Stimulated activated naive CD8-positive, alpha-beta T cell treated with anti-CD3 and anti-CD28 coated beads, Interleukin-15, amount 100 ng/mL, for 72 hours (primary cell): ENCODE results near the gene BCAS4.

ENCODE experiments used
- ATAC-seq: fragments of 150-1000 bp; cut with Tn5 transposase; 2 replicates; pipeline ENCODE4 v1.10.0; 2021; ENCODE audit warnings: mild to moderate bottlenecking, moderate library complexity
- DNase-seq, 2 donors: peaks; one replicate each; pipeline ENCODE4 v3.0.0; 2021 to 2022
- H3K27ac Mint-ChIP-seq, 2 donors: one replicate each; pipeline ENCODE4 v1.8.0; 2022; ENCODE audit warnings: mild to moderate bottlenecking in 2 of 2, mixed read lengths in 2 of 2, moderate library complexity in 2 of 2
- H3K27me3 Mint-ChIP-seq: one replicate; pipeline ENCODE4 v1.8.0; 2022; ENCODE audit warnings: mixed read lengths
- H3K4me1 Mint-ChIP-seq: one replicate; pipeline ENCODE4 v1.8.0; 2022; ENCODE audit warnings: mild to moderate bottlenecking, mixed read lengths
- H3K4me3 Mint-ChIP-seq, 2 donors: one replicate each; pipeline ENCODE4 v1.8.0; 2022; ENCODE audit warnings: mild to moderate bottlenecking in 2 of 2, mixed read lengths in 2 of 2, moderate library complexity in 1 of 2
- H3K9me3 Mint-ChIP-seq, 2 donors: one replicate each; pipeline ENCODE4 v1.8.0; 2022; ENCODE audit warnings: mixed read lengths in 2 of 2

BCAS4 gene

DNA sequence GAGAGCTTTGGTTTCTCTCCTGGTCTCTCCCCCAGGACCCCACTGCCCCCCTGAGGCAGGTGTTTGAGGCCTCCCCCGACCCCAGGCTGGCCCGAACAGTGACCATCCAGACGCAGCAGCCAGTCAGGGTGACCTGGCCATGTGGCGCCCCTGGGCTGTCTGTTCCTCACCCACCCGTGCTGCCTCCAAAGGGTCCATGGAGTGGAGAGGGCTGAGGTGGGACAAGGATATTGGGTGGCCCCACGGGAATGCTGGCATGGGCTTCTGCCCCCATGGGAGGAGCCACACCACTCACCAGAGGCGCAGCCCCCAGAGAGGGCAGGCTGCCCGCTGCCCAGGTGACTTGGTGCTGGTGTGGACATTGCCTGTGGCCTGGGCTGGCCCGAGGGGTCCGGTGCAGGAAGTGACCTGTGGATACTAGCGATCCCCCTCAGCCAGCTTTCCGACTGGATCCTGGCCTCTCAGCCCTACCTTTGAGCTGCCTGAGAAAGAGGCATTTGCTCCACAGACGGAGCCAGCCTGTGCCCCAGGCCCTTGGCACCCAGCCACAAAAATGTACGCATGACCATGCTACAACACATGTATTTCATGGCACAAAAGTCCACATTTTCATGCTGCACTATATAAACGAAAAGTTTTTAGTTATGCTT is 50.8 kb downstream of the BCAS4 start:
- no peak overlapping the region for H3K4me3 Mint-ChIP-seq
- no peaks in the 10 kb centered on the region for H3K27me3 Mint-ChIP-seq
- no peak overlapping the region for H3K27ac Mint-ChIP-seq
- peaks cover 42% of the 10 kb centered on the region for H3K4me1 Mint-ChIP-seq
- ATAC-seq = no peak
- no peak for DNase-seq
- H3K9me3 Mint-ChIP-seq = no peaks in the 10 kb centered on the region

DNA sequence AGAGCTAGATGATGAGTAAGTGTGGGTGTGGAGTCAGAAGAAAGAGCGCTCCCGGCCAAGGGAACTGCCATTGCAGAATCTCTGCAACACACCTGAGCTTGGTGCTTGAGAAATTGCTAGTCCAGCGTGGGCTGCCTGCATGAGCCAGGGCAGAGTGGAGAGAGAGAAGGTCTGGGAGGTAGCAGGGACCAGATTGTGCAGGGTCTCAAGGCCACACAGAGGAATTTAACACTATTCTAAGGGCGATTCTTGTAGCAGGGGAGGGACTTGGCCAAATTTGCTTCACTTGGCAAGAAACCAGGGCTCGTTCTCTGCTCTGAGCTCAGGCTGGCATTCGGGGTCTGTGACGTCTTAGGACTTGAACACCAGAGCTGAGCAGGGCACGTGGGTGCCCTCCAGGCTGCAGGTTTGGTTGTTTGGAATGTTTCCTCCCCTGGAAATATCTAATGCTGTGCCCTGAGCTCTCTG is 53.5 kb downstream of the BCAS4 start:
- H3K9me3 Mint-ChIP-seq = no peaks in the 10 kb centered on the region
- H3K4me3 Mint-ChIP-seq = no peak overlapping the region
- DNase-seq = no peak
- H3K4me1 Mint-ChIP-seq = peaks cover 58% of the 10 kb centered on the region
- ATAC-seq = no peak
- H3K27me3 Mint-ChIP-seq = no peaks in the 10 kb centered on the region
- H3K27ac Mint-ChIP-seq = peak overlapping the region in 1 of 2 donors; percentile 28

GRCh38 chr20:50848846-50849673 is 54.2 kb downstream of the BCAS4 start:
- no peaks in the 10 kb centered on the region for H3K27me3 Mint-ChIP-seq
- peak overlapping the region; percentile 36 to 57 for H3K27ac Mint-ChIP-seq
- no peaks in the 10 kb centered on the region for H3K9me3 Mint-ChIP-seq
- DNase-seq (no peak), ATAC-seq (no peak)
- peaks cover 51% of the 10 kb centered on the region for H3K4me1 Mint-ChIP-seq
- no peak overlapping the region for H3K4me3 Mint-ChIP-seq

- DNase-seq (no peak), ATAC-seq (peak; percentile 41)
- H3K9me3 Mint-ChIP-seq = no peaks in the 10 kb centered on the region
- peaks cover 35% of the 10 kb centered on the region for H3K4me1 Mint-ChIP-seq
- no peak overlapping the region for H3K4me3 Mint-ChIP-seq
- H3K27ac Mint-ChIP-seq = peak overlapping the region in 1 of 2 donors; percentile 90
- no peaks in the 10 kb centered on the region for H3K27me3 Mint-ChIP-seq
Measured at GRCh38 chr20:50850721-50851286, 55.9 kb downstream of the BCAS4 start.

- Mint-ChIP-seq H3K9me3 (no peaks in the 10 kb centered on the region), H3K27ac (peak overlapping the region; percentile 51 to 69), H3K4me1 (peaks cover 35% of the 10 kb centered on the region), H3K4me3 (no peak overlapping the region), H3K27me3 (no peaks in the 10 kb centered on the region)
- ATAC-seq = no peak
- DNase-seq = no peak
Measured at GRCh38 chr20:50852085-50852484, 57.2 kb downstream of the BCAS4 start.

DNA sequence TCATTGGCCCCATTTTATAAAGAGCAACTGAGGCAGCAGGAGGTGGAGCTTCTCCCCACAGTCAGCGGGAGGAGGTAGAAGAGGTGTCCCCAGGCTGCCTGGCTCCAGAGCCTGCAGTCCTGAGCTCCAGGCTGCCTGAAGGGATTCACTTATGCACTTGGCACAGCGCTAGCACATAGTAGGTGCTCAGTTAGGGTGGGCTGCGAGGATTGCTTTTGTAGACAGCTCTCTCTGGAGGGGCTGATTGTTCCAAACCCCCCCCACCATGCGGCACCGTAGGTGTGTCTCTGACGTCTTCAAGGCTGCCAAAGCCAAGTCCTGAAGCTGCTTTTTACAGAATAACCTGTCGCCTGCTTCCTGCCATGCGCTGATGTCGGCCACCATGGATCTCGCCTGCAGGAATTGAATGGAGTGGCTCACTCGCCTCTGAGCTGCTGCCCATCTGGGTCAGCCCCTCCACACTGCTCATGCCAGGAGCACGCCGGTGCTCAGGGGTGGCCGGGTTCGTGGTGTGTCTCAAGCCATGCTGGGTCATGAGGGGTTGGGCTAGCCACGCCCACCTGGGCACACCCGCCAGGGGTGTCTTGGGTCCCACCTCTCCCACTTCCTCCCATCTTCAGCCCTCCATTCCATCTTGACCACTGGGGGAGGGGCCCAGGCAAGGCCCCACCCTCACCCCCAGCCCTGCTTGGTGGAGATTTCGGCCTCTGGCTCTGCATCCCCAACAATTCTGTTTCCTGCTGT is 59.8 kb downstream of the BCAS4 start:
- ATAC-seq (peak; percentile 46), DNase-seq (no peak)
- Mint-ChIP-seq H3K27me3 (no peaks in the 10 kb centered on the region), H3K27ac (no peak overlapping the region), H3K4me3 (no peak overlapping the region), H3K9me3 (no peaks in the 10 kb centered on the region), H3K4me1 (peaks cover 22% of the 10 kb centered on the region)

- no peaks in the 10 kb centered on the region for H3K9me3 Mint-ChIP-seq
- peaks cover 14% of the 10 kb centered on the region for H3K4me1 Mint-ChIP-seq
- no peaks in the 10 kb centered on the region for H3K27me3 Mint-ChIP-seq
- ATAC-seq = no peak
- H3K27ac Mint-ChIP-seq = peak overlapping the region in 1 of 2 donors; percentile 39
- no peak overlapping the region for H3K4me3 Mint-ChIP-seq
- no peak for DNase-seq
Measured at GRCh38 chr20:50855498-50856474, 60.9 kb downstream of the BCAS4 start.

DNA sequence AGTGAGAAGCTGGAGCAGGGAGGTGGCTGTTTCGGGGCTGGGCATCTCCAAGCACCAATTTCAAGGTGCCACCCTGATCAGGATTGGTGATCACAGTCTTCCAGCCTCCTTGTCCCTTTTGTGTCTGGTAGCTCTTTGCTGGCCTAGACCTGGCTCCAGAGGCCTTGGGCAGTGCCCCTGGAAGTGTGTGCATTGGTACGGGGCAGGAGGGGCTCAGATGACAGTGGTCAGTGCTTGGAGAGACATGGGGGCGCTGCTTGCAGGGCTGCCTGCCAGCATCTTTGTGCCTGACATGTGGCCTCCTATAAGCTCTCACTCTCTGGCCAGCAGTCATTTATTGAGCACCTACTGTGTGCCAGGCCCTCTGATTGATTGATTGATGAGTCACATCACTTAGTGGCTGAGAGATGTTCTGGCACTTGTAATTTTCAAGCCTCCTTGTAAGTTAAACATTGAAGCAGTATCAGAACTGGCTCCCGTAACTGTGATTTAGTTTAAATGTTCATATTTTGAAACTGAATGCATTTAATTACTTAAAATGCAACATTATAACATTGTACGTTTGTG is 61.7 kb downstream of the BCAS4 start:
- no peak for ATAC-seq
- H3K9me3 Mint-ChIP-seq = no peaks in the 10 kb centered on the region

DNA sequence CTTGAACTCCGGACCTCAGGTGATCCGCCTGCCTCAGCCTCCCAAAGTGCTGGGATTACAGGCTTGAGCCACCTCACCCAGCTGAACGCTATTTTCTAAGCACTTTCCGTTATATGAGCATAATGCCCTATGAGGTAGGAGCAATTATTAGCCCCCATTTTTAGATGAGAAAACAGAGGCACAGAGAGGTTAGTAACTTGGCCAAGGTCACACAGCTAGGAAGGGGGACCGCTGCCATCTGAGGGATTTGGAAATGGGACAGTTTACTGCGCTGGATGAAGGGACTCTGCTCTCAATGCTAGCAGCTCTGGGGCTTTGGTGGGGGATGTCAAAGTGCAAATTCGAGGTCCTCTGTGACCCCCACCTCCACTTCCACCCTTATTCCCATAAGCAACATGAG is 62.5 kb downstream of the BCAS4 start:
- Mint-ChIP-seq H3K9me3 (no peaks in the 10 kb centered on the region), H3K4me3 (no peak overlapping the region), H3K27ac (no peak overlapping the region), H3K4me1 (no peaks in the 10 kb centered on the region), H3K27me3 (no peaks in the 10 kb centered on the region)
- ATAC-seq = no peak
- no peak for DNase-seq

More for the DNA sequence above, 61.7 kb downstream of the BCAS4 start:
- H3K27ac Mint-ChIP-seq = peak overlapping the region in 1 of 2 donors; percentile 39
- DNase-seq = no peak
- no peak overlapping the region for H3K4me3 Mint-ChIP-seq
- H3K27me3 Mint-ChIP-seq = no peaks in the 10 kb centered on the region
- peaks cover 7% of the 10 kb centered on the region for H3K4me1 Mint-ChIP-seq

DNA sequence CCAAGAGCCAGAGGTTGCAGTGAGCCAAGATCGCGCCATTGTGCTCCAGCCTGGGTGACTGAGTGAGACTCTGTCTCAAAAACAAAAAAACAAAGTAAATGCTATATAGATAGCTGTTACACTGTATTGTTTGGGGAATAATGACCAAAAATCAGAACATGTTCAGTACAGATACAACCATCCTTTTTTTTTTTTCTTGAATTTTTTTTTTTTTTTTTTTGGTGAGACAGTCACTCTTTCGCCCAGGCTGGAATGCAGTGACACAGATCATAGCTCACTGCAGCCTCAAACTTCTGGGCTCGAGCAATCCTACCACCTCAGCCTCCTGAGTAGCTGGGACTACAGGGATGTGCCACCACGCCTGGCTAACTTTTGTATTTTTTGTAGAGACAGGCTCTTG is 63.7 kb downstream of the BCAS4 start:
- Mint-ChIP-seq H3K27ac (no peak overlapping the region), H3K9me3 (no peaks in the 10 kb centered on the region), H3K4me3 (no peak overlapping the region), H3K27me3 (no peaks in the 10 kb centered on the region), H3K4me1 (no peaks in the 10 kb centered on the region)
- ATAC-seq (no peak), DNase-seq (no peak)

GRCh38 chr20:50859161-50859560 is 64.3 kb downstream of the BCAS4 start:
- H3K4me1 Mint-ChIP-seq = no peaks in the 10 kb centered on the region
- ATAC-seq (no peak), DNase-seq (no peak)
- no peak overlapping the region for H3K4me3 Mint-ChIP-seq
- peak overlapping the region in 1 of 2 donors; percentile 85 for H3K27ac Mint-ChIP-seq
- no peaks in the 10 kb centered on the region for H3K9me3 Mint-ChIP-seq
- H3K27me3 Mint-ChIP-seq = no peaks in the 10 kb centered on the region

DNA sequence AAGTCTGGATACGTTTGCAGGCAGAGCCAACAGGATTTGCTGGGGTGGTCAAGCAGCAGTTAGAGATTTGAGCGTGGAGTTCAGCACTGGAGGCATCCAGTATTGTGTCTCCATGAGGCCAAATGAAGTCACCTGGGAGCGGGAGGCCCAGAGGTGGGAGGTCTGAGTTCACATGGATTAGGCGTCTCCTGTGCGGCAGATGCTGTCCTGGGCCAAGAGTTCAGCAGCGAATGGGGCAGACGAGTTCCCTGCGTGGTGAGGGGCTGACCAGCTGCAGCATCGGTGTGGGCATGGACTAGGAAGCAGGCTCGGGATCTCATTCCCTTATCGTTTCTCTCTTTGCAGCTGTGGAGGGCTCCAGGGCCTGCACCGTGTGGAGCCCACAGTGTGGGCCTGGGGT is 66.2 kb downstream of the BCAS4 start:
- H3K4me1 Mint-ChIP-seq = no peaks in the 10 kb centered on the region
- no peak for DNase-seq
- H3K27ac Mint-ChIP-seq = no peak overlapping the region
- no peak for ATAC-seq
- H3K27me3 Mint-ChIP-seq = no peaks in the 10 kb centered on the region
- no peak overlapping the region for H3K4me3 Mint-ChIP-seq
- no peaks in the 10 kb centered on the region for H3K9me3 Mint-ChIP-seq

- no peak for DNase-seq
- no peaks in the 10 kb centered on the region for H3K27me3 Mint-ChIP-seq
- H3K4me1 Mint-ChIP-seq = no peaks in the 10 kb centered on the region
- H3K9me3 Mint-ChIP-seq = no peaks in the 10 kb centered on the region
- no peak overlapping the region for H3K4me3 Mint-ChIP-seq
- no peak overlapping the region for H3K27ac Mint-ChIP-seq
- no peak for ATAC-seq
Measured at GRCh38 chr20:50862546-50862945, 67.7 kb downstream of the BCAS4 start.

- H3K4me3 Mint-ChIP-seq = no peak overlapping the region
- H3K9me3 Mint-ChIP-seq = no peaks in the 10 kb centered on the region
- DNase-seq (no peak), ATAC-seq (no peak)
- no peaks in the 10 kb centered on the region for H3K27me3 Mint-ChIP-seq
- H3K27ac Mint-ChIP-seq = peak overlapping the region in 1 of 2 donors; percentile 67
- no peaks in the 10 kb centered on the region for H3K4me1 Mint-ChIP-seq
Measured at GRCh38 chr20:50865114-50865513, 70.3 kb downstream of the BCAS4 start.
